ENCODE results near the gene CLTC.
"Not testable (repeated sequence)": the region's sequence is repeated elsewhere in the genome, so short reads cannot be mapped to it uniquely, and the experiment has no call there.

CLTC gene

DNA sequence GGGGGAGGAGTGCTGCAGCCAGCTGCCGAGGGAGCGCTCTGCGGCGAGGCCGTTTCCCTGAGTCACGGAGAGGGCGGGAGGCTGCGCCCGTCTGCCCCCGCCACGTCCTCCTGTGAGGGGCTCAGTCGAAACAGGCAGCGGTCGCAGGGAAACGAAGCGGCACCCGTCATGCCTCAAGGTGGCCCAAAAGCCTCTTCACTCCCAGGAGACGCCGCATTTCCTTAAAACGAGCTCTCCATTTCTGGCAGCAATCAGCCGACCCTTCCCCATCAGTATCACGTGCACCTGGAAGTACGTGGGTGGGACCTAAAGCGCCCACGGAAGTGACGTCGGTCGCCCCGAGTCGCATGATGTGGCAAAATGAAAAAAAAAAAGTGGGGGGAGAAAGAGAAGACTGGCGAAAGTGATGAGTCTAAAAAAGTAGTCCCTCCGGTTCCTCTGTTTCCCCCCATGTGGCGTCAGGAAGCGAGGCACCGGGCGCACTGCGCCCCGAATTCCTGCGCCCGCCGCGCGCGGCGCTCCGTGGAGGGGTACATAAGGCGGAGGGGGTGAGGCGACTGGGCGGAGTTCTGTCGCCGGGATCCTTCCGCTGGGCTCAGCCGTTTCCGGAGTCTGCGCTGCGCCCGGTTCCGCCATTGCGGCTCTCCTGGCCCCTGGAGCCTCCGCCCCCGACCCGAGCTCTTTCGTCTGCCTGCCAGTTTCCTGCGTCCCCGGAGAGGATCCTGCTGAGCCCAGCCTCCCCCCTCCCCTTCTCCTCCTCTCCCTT lies at the start of gene CLTC:
Gene CLTC, plus strand, starts transcription at position 598 of the 766 bp plus-strand sequence. CDS start 237 bp downstream, outside the sequence.
- Histone ChIP-seq H3K36me3 (peaks cover 7% of the 10 kb centered on the region; the same call in 1 of the 2 replicates), H3K9me3 (no peaks in the 10 kb centered on the region), H3K27me3 (no peaks in the 10 kb centered on the region), H3K4me1 (peaks cover 73% of the 10 kb centered on the region), H3K9ac (peak within 1 kb of the TSS; percentile 98), H4K20me1 (peaks cover 39% of the 10 kb centered on the region), H3K4me3 (peak within 1 kb of the TSS; percentile 92), H3K27ac (peak within 1 kb of the TSS; percentile 99), H3K4me2 (peak within 1 kb of the TSS; percentile 92)
- no peak for TF ChIP-seq Cebpa-rat (IDR thresholded peaks at IDR 0.05)

GRCh38 chr17:59572301-59572924 lies 47.3 kb upstream of the CLTC start:
- H3K4me3 ChIP-seq = no peak overlapping the region
- H3K9ac ChIP-seq = no peak overlapping the region
- H3K27ac ChIP-seq = no peak overlapping the region
- H3K4me2 ChIP-seq = no peak overlapping the region
- 0 out of 2 replicates have a peak, but pooled peaks cover under 1% of the 10 kb centered on the region for H3K4me1 ChIP-seq
- 0 out of 2 replicates have a peak, but pooled peaks cover 5% of the 10 kb centered on the region for H4K20me1 ChIP-seq
- H3K9me3 ChIP-seq = no peaks in the 10 kb centered on the region
- TF ChIP-seq Cebpa-rat (IDR thresholded peaks at IDR 0.05) = no peak
- peaks cover 48% of the 10 kb centered on the region for H3K36me3 ChIP-seq
- no peaks in the 10 kb centered on the region for H3K27me3 ChIP-seq

DNA sequence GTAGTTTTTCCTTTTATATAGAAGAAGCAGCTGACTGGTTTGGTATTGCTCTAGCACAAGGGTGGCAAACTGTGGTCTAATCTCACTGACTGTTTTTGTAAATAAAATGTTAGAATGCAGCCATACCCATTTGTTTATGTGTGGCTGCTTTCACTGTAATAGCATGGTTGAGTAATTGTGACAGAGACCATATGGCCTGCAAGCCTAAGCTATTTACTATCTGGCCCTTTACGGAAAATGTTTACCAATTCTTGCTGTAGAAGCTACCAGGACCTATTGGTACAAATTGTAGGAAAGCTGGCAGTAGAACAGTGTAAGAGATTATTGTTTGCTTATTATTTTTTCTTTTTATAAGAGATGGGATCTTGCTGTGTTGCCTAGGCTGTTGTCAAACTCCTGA lies 35.5 kb upstream of the CLTC start:
- H3K9ac ChIP-seq, H3K4me2 ChIP-seq, H3K4me3 ChIP-seq, H3K27ac ChIP-seq, H3K36me3 ChIP-seq, H3K9me3 ChIP-seq, H4K20me1 ChIP-seq, H3K4me1 ChIP-seq, H3K27me3 ChIP-seq: not testable (repeated sequence)

DNA sequence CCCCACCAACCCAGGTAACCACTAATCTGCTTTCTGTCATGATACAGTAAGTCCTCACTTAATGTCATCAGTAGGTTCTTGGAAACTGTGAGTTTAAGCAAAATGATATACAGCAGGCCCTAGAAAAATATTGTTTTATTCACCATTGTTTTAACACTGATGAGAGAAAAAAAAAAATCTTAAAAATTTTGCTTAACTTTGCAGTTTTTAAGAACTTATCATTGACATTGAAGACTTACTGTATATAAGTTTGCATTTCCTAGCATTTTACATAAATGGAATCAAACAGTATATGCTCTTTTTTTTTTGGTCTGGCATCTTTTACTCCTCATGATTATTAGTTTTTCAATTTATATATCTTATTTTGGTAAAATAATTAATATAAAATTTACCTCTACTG lies 19.5 kb upstream of the CLTC start:
- Histone ChIP-seq H3K4me1 (no peaks in the 10 kb centered on the region), H4K20me1 (no peaks in the 10 kb centered on the region), H3K4me3 (no peak overlapping the region), H3K27ac (no peak overlapping the region), H3K4me2 (no peak overlapping the region), H3K27me3 (no peaks in the 10 kb centered on the region), H3K36me3 (peaks cover 51% of the 10 kb centered on the region), H3K9ac (no peak overlapping the region), H3K9me3 (no peaks in the 10 kb centered on the region)
- TF ChIP-seq Cebpa-rat (IDR thresholded peaks at IDR 0.05) = no peak

DNA sequence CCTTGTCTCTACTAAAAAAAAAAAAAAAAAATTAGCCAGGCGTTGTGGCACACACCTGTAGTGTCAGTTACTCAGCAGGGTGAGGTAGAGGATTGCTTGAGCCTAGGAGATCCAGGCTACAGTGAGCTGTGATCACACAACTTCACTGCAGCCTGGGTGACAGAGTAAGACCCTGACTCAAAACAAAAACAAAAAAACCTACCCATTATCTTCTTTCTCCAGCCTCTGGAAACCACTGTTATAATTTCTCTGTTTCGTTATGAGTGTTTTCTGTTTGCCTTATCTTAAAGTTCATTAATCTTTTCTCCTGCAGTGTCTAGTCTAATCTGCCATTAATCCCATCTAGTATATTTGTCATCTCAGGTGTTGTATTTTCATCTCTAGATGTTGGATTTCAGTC lies 18.6 kb upstream of the CLTC start:
- no peaks in the 10 kb centered on the region for H3K9me3 ChIP-seq
- H3K9ac ChIP-seq = no peak overlapping the region
- peaks cover 61% of the 10 kb centered on the region for H3K36me3 ChIP-seq
- no peak overlapping the region for H3K4me3 ChIP-seq
- TF ChIP-seq Cebpa-rat (IDR thresholded peaks at IDR 0.05) = no peak
- H4K20me1 ChIP-seq = no peaks in the 10 kb centered on the region
- no peaks in the 10 kb centered on the region for H3K27me3 ChIP-seq
- H3K4me1 ChIP-seq = no peaks in the 10 kb centered on the region
- no peak overlapping the region for H3K27ac ChIP-seq
- no peak overlapping the region for H3K4me2 ChIP-seq

- no peaks in the 10 kb centered on the region for H3K4me1 ChIP-seq
- H3K4me3 ChIP-seq = no peak overlapping the region
- no peak overlapping the region for H3K4me2 ChIP-seq
- no peaks in the 10 kb centered on the region for H3K9me3 ChIP-seq
- H3K36me3 ChIP-seq = peaks cover 87% of the 10 kb centered on the region
- H3K27ac ChIP-seq = no peak overlapping the region
- no peak overlapping the region for H3K9ac ChIP-seq
- no peak for TF ChIP-seq Cebpa-rat (IDR thresholded peaks at IDR 0.05)
- H4K20me1 ChIP-seq = no peaks in the 10 kb centered on the region
- no peaks in the 10 kb centered on the region for H3K27me3 ChIP-seq
Measured at GRCh38 chr17:59607061-59607460, 12.6 kb upstream of the CLTC start.

DNA sequence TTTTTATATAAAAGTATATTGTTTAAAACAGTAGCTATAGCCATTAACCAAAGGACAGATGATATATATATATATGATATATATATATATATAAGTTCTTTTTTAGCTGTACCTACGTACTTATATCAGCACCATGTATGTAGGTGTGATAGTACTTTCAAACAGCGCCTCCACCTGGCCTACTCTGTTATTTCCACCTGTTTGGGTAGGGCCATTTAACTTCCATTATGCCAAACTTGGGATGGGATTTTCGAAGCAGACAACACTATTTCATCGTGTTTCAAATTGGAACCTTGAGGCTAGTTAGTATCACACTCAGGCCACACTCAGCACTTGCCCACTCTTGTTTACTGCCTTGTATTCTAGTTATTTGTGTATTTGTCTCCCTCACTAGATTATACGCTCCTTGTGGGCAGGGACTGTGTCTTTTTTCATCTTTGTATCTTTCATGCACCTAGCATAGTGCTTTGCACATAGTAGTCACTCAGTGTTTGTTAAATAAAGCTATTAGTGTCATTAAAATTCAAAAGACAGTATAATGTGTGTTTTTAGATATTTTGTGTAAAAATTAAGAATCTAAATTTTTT lies 11.8 kb upstream of the CLTC start:
- Histone ChIP-seq H3K27ac (no peak overlapping the region), H3K4me1 (no peaks in the 10 kb centered on the region), H3K4me3 (no peak overlapping the region), H3K9me3 (no peaks in the 10 kb centered on the region), H3K36me3 (peaks cover 84% of the 10 kb centered on the region), H3K9ac (no peak overlapping the region), H4K20me1 (no peaks in the 10 kb centered on the region), H3K4me2 (no peak overlapping the region), H3K27me3 (no peaks in the 10 kb centered on the region)
- TF ChIP-seq Cebpa-rat (IDR thresholded peaks at IDR 0.05) = no peak

- H3K4me3 ChIP-seq = no peak overlapping the region
- H3K9ac ChIP-seq = no peak overlapping the region
- no peaks in the 10 kb centered on the region for H4K20me1 ChIP-seq
- H3K4me2 ChIP-seq = no peak overlapping the region
- no peak for TF ChIP-seq Cebpa-rat (IDR thresholded peaks at IDR 0.05)
- no peaks in the 10 kb centered on the region for H3K9me3 ChIP-seq
- H3K4me1 ChIP-seq = peaks cover 22% of the 10 kb centered on the region
- H3K27me3 ChIP-seq = no peaks in the 10 kb centered on the region
- peaks cover 56% of the 10 kb centered on the region for H3K36me3 ChIP-seq
- H3K27ac ChIP-seq = no peak overlapping the region
Measured at GRCh38 chr17:59611503-59611902, 8.2 kb upstream of the CLTC start.

DNA sequence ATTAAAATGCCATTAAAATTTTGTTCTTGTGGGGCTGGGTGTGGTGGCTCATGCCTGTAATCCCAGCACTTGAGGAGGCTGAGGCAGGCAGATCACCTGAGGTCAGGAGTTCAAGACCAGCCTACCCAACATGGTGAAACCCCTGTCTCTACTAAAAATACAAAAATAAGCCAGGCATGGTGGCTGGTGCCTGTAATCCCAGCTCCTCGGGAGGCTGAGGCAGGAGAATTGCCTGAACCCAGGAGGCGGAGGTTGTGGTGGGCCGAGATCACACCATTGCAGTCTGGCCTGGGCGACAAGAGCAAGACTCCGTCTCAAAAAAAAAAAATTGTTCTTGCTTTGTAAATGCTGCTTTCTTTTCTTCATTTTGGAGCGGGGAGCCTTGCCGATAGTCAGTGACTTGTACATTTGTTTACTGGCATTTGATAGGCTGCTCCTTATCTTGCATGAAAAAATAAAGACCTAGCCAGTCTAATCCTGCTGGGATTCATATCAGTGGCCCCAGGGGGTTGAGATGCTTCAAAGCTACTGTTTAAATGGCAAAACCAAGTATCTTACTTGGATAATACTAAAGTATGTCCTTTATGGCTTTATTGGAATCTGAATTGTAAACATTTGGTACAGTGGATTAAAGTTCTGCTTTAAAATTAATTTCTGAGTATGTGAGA lies 3.3 kb upstream of the CLTC start:
- H3K4me2 ChIP-seq = peak overlapping the region; percentile 44; the same call in 1 of the 2 replicates

More for the DNA sequence above, 3.3 kb upstream of the CLTC start:
- Histone ChIP-seq H3K36me3 (0 out of 2 replicates have a peak, but pooled peaks cover 14% of the 10 kb centered on the region), H3K27ac (peak overlapping the region; percentile 46), H3K9me3 (no peaks in the 10 kb centered on the region), H3K27me3 (no peaks in the 10 kb centered on the region), H3K9ac (no peak overlapping the region), H3K4me3 (no peak overlapping the region), H4K20me1 (peaks cover 8% of the 10 kb centered on the region), H3K4me1 (peaks cover 45% of the 10 kb centered on the region)
- no peak for TF ChIP-seq Cebpa-rat (IDR thresholded peaks at IDR 0.05)
